Loucy (cell line): Measurements from ENCODE around the gene BIRC3.

Source experiments
- H2AFZ ChIP-seq: fragments of 200-600 bp; sonication (generic); 2 replicates; pipeline ENCODE4 v1.6.0; 2016; ENCODE audit warnings: antibody characterized with exemption, mild to moderate bottlenecking, low read length, moderate library complexity
- H3F3A ChIP-seq: fragments of 200-600 bp; 2 replicates; pipeline ENCODE4 v1.6.0; 2016; ENCODE audit warnings: antibody characterized with exemption, low read depth, mild to moderate bottlenecking
- H3K27me3 ChIP-seq: fragments of 200-600 bp; sonication (generic); 2 replicates; pipeline ENCODE4 v1.6.1; 2014; ENCODE audit warnings: low read length, mild to moderate bottlenecking; ENCODE audit not compliant: insufficient read depth, poor library complexity, severe bottlenecking
- H3K36me3 ChIP-seq: fragments of 200-600 bp; sonication (generic); 2 replicates; pipeline ENCODE4 v1.6.1; 2016; ENCODE audit warnings: low read length; ENCODE audit not compliant: insufficient read depth
- H3K4me1 ChIP-seq: fragments of 200-600 bp; sonication (generic); 2 replicates; pipeline ENCODE4 v1.5.1; 2014; ENCODE audit warnings: low read length, mild to moderate bottlenecking; ENCODE audit not compliant: insufficient read depth, poor library complexity, severe bottlenecking
- H3K4me2 ChIP-seq: fragments of 200-600 bp; sonication (generic); 2 replicates; pipeline ENCODE4 v1.6.0; 2014; ENCODE audit warnings: antibody characterized with exemption, low read length, low read depth, mild to moderate bottlenecking; ENCODE audit not compliant: poor library complexity, severe bottlenecking
- H3K4me3 ChIP-seq: fragments of 200-600 bp; sonication (generic); 2 replicates; pipeline ENCODE4 v1.5.1; 2014; ENCODE audit warnings: low read length, mild to moderate bottlenecking, mixed read lengths; ENCODE audit not compliant: poor library complexity, severe bottlenecking
- H3K79me2 ChIP-seq: fragments of 200-600 bp; sonication (generic); 2 replicates; pipeline ENCODE4 v1.6.1; 2014; ENCODE audit warnings: low read length; ENCODE audit not compliant: insufficient read depth
- H3K9ac ChIP-seq: fragments of 200-600 bp; sonication (generic); 2 replicates; pipeline ENCODE4 v1.6.0; 2014; ENCODE audit warnings: mild to moderate bottlenecking, low read depth, low read length, moderate library complexity; ENCODE audit not compliant: poor library complexity, severe bottlenecking
- H3K9me2 ChIP-seq: fragments of 200-600 bp; sonication (generic); replicated peaks from 2 replicates; pipeline ENCODE4 v1.6.1; 2016; ENCODE audit warnings: low read depth, low read length, mixed read lengths
- H3K9me3 ChIP-seq: fragments of 200-600 bp; sonication (generic); 2 replicates; pipeline ENCODE4 v1.6.1; 2014; ENCODE audit warnings: mild to moderate bottlenecking, antibody characterized with exemption, low read length, low read depth; ENCODE audit not compliant: insufficient read depth
- H4K20me1 ChIP-seq: fragments of 200-600 bp; sonication (generic); 2 replicates; pipeline ENCODE4 v1.6.0; 2014; ENCODE audit warnings: antibody characterized with exemption, low read length, mild to moderate bottlenecking; ENCODE audit not compliant: insufficient read depth, poor library complexity, severe bottlenecking
- EZH2phosphoT487 ChIP-seq: fragments of 200-600 bp; IDR thresholded peaks from 2 replicates; pipeline ENCODE4 v1.6.1; 2018; ENCODE audit warnings: antibody characterized with exemption, mild to moderate bottlenecking, moderate library complexity, borderline replicate concordance
- TF ChIP-seq, protein P1 (sequence below): fragments of 200-600 bp; sonication (generic); conservative IDR thresholded peaks from 2 replicates; pipeline ENCODE4 v1.5.1; 2014; ENCODE audit warnings: mild to moderate bottlenecking, antibody characterized with exemption, low read length

Gene BIRC3

DNA sequence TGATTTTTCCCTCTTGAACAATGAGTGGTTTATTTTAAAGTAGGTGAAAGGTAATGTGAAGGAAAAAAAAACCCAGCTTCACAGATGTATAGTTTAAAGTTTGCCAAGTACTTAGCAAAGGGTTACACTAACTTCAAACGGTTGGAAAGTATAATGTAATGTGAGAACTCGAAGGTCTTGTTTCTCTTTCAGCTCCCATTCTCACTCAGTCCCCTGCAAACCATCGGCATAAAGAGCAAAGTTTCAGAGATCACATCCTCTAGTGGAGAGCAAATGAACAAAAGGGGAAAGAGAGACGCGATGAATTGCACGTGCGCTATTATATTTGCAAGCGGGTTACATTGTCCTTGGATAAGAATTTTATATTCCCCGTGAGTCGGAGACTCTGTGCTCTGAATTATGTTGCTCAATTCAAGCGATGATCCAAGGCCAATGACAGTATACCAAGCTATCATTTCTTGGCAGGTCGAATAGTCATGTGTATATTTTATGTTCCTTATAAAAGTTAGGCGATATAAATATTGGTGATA, 37.6 kb upstream of the BIRC3 start:
- H3K4me2 ChIP-seq, result no peak overlapping the region
- no peak overlapping the region for H3K4me3 ChIP-seq
- H3F3A ChIP-seq, result no peaks in the 10 kb centered on the region

DNA sequence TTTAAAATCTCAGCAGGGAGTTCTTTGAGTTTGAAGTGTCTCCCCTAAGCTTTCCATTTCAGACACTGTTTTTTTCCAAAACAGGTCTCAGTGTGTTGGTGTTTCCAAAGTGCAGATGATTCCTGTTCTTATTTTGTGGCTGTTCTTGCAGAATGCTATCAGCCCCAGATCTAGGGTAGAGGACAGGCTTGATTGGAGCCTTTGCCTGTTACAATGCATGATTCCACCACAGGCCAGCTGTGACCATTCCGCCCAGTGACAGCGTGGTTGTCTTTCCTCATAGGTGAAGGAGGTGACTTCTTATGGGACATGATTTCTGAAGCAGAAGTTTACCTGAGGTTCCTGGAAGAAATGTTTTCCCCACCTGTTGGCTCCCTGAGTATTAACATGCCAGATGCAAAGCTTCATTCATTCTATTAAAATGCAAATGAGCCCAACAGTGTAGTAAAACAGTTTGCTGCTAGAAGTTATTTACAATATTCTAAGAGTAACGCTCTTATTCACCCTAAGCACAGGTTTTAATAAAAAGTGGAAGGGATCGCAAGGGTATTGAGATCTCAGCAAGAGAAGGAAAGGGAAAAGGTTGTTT, 36.9 kb upstream of the BIRC3 start:
- H3K79me2 ChIP-seq, result no peaks in the 10 kb centered on the region
- H3K9me2 ChIP-seq, result no peaks in the 10 kb centered on the region
- no peak overlapping the region for H3K4me3 ChIP-seq
- no peak overlapping the region for H3K9ac ChIP-seq
- no peak overlapping the region for H2AFZ ChIP-seq
- H4K20me1 ChIP-seq, result no peaks in the 10 kb centered on the region
- H3K4me1 ChIP-seq, result no peaks in the 10 kb centered on the region
- no peaks in the 10 kb centered on the region for H3K27me3 ChIP-seq
- H3K9me3 ChIP-seq, result no peaks in the 10 kb centered on the region
- H3K36me3 ChIP-seq, result no peaks in the 10 kb centered on the region
- TF ChIP-seq, protein P1, sequence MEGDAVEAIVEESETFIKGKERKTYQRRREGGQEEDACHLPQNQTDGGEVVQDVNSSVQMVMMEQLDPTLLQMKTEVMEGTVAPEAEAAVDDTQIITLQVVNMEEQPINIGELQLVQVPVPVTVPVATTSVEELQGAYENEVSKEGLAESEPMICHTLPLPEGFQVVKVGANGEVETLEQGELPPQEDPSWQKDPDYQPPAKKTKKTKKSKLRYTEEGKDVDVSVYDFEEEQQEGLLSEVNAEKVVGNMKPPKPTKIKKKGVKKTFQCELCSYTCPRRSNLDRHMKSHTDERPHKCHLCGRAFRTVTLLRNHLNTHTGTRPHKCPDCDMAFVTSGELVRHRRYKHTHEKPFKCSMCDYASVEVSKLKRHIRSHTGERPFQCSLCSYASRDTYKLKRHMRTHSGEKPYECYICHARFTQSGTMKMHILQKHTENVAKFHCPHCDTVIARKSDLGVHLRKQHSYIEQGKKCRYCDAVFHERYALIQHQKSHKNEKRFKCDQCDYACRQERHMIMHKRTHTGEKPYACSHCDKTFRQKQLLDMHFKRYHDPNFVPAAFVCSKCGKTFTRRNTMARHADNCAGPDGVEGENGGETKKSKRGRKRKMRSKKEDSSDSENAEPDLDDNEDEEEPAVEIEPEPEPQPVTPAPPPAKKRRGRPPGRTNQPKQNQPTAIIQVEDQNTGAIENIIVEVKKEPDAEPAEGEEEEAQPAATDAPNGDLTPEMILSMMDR, result no peak
- TF ChIP-seq EZH2phosphoT487, result no peak
- no peak overlapping the region for H3K4me2 ChIP-seq
- H3F3A ChIP-seq, result no peaks in the 10 kb centered on the region

More for the DNA sequence above, 37.6 kb upstream of the BIRC3 start:
- Histone ChIP-seq H3K4me1 (no peaks in the 10 kb centered on the region), H3K9me2 (no peaks in the 10 kb centered on the region), H4K20me1 (no peaks in the 10 kb centered on the region), H3K9ac (no peak overlapping the region), H3K79me2 (no peaks in the 10 kb centered on the region), H3K27me3 (no peaks in the 10 kb centered on the region), H3K36me3 (no peaks in the 10 kb centered on the region), H3K9me3 (no peaks in the 10 kb centered on the region), H2AFZ (no peak overlapping the region)
- TF ChIP-seq EZH2phosphoT487, result no peak
- TF ChIP-seq, protein P1, result no peak

DNA sequence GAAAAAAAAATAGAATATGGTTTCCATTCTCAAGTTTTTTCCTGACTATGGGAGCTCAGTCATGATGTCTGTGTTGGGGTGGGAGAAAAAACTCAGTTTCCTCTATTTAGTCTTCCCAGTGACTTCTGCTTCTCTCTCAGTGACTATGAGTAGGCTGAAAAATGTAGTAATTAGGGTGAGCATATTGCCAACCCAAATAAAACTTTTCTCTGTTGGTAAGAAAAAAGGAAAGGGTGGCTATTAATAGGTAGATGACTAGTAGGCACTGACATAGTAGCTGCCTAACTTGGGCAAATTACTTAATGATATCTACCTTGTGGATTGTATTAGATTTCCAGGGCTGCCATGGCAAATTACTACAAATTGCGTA, 34.2 kb upstream of the BIRC3 start:
- no peak for TF ChIP-seq EZH2phosphoT487
- TF ChIP-seq, protein P1, result no peak
- Histone ChIP-seq H3K4me1 (no peaks in the 10 kb centered on the region), H3K9me2 (no peaks in the 10 kb centered on the region), H3K4me2 (no peak overlapping the region), H2AFZ (no peak overlapping the region), H3K36me3 (no peaks in the 10 kb centered on the region), H3K9ac (no peak overlapping the region), H3K27me3 (no peaks in the 10 kb centered on the region), H3K79me2 (no peaks in the 10 kb centered on the region), H3F3A (no peaks in the 10 kb centered on the region), H3K9me3 (no peaks in the 10 kb centered on the region), H3K4me3 (no peak overlapping the region), H4K20me1 (no peaks in the 10 kb centered on the region)
